H9 (cell line): Measurements from ENCODE around the gene SH2D3C. TPM values are rescaled to one million over a fixed set of nuclear protein-coding genes. Genes with fewer than 3 reads are reported as not detected.
A peak's percentile ranks its signal among the peaks of the same experiment; 100 is the strongest.

ENCODE experiments used
- DNase-seq: peaks from one replicate; pipeline ENCODE4 v3.0.0-alpha.2; 2017
- H2AFZ ChIP-seq: one replicate; pipeline ENCODE4 v1.6.1; 2013; ENCODE audit warnings: mild to moderate bottlenecking, low read length, control low read depth, moderate library complexity
- H2AK5ac ChIP-seq: 2 replicates; pipeline ENCODE4 v1.6.1; 2013; ENCODE audit warnings: low read length, control low read depth, mixed read lengths; ENCODE audit not compliant: insufficient read length
- H2BK120ac ChIP-seq: one replicate; pipeline ENCODE4 v1.6.1; 2013; ENCODE audit warnings: low read depth, mild to moderate bottlenecking, low read length, control low read depth, inconsistent platforms; ENCODE audit not compliant: poor library complexity, severe bottlenecking
- H2BK12ac ChIP-seq: 2 replicates; pipeline ENCODE4 v1.6.1; 2013; ENCODE audit warnings: low read length, control low read depth, mixed read lengths, low read depth; ENCODE audit not compliant: insufficient read length
- H2BK15ac ChIP-seq: 2 replicates; pipeline ENCODE4 v1.6.1; 2013; ENCODE audit warnings: low read depth, low read length, control low read depth
- H2BK20ac ChIP-seq: one replicate; pipeline ENCODE4 v1.6.1; 2013; ENCODE audit warnings: low read depth, mild to moderate bottlenecking, low read length, control low read depth, inconsistent platforms; ENCODE audit not compliant: poor library complexity, severe bottlenecking
- H2BK5ac ChIP-seq: 2 replicates; pipeline ENCODE4 v1.6.1; 2013; ENCODE audit warnings: low read length, control low read depth, mixed read lengths; ENCODE audit not compliant: insufficient read length
- H3K14ac ChIP-seq: 2 replicates; pipeline ENCODE4 v1.6.1; 2013; ENCODE audit warnings: low read length, control low read depth; ENCODE audit not compliant: insufficient read depth
- H3K18ac ChIP-seq: 2 replicates; pipeline ENCODE4 v1.6.1; 2013; ENCODE audit warnings: low read depth, mild to moderate bottlenecking, mixed read lengths, low read length, control low read depth; ENCODE audit not compliant: insufficient read length
- H3K23ac ChIP-seq: 2 replicates; pipeline ENCODE4 v1.6.1; 2013; ENCODE audit warnings: low read length, control low read depth, mixed read lengths, low read depth; ENCODE audit not compliant: insufficient read length
- H3K23me2 ChIP-seq: 2 replicates; pipeline ENCODE4 v1.6.1; 2013; ENCODE audit warnings: low read depth, mild to moderate bottlenecking, mixed read lengths, low read length, control low read depth; ENCODE audit not compliant: insufficient read length, poor library complexity, severe bottlenecking
- H3K27ac ChIP-seq: 2 replicates; pipeline ENCODE4 v1.5.1; 2013; ENCODE audit warnings: low read length, control low read depth, mixed read lengths, low read depth; ENCODE audit not compliant: insufficient read length
- H3K27me3 ChIP-seq: 2 replicates; pipeline ENCODE4 v1.6.1; 2013; ENCODE audit warnings: low read length, control low read depth, inconsistent platforms; ENCODE audit not compliant: insufficient read depth
- H3K4ac ChIP-seq: 2 replicates; pipeline ENCODE4 v1.6.1; 2013; ENCODE audit warnings: low read depth, mild to moderate bottlenecking, control low read depth, inconsistent platforms, low read length, moderate library complexity
- H3K4me1 ChIP-seq: 2 replicates; pipeline ENCODE4 v1.6.1; 2013; ENCODE audit warnings: low read length, control low read depth, inconsistent platforms; ENCODE audit not compliant: insufficient read depth
- H3K4me2 ChIP-seq: 2 replicates; pipeline ENCODE4 v1.6.1; 2013; ENCODE audit warnings: low read length, control low read depth, mixed read lengths; ENCODE audit not compliant: insufficient read length, insufficient read depth
- H3K56ac ChIP-seq: 2 replicates; pipeline ENCODE4 v1.6.1; 2013; ENCODE audit warnings: low read depth, mild to moderate bottlenecking, mixed read lengths, low read length, control low read depth; ENCODE audit not compliant: insufficient read length
- H3K79me1 ChIP-seq: 2 replicates; pipeline ENCODE4 v1.6.1; 2013; ENCODE audit warnings: low read depth, mild to moderate bottlenecking, moderate library complexity, low read length, control low read depth, inconsistent platforms; ENCODE audit not compliant: insufficient read depth, poor library complexity, severe bottlenecking
- H3K79me2 ChIP-seq: 2 replicates; pipeline ENCODE4 v1.6.1; 2013; ENCODE audit warnings: low read length, control low read depth, inconsistent platforms; ENCODE audit not compliant: insufficient read depth
- H3K9ac ChIP-seq: 2 replicates; pipeline ENCODE4 v1.6.1; 2013; ENCODE audit warnings: low read length, control low read depth, mixed read lengths; ENCODE audit not compliant: insufficient read length; ENCODE audit errors: extremely low read depth
- H3K9me3 ChIP-seq: one replicate; pipeline ENCODE4 v1.6.1; 2013; ENCODE audit warnings: low read depth, low read length, inconsistent platforms; ENCODE audit not compliant: control insufficient read depth
- H3T11ph ChIP-seq: one replicate; pipeline ENCODE4 v1.6.1; 2013; ENCODE audit warnings: mild to moderate bottlenecking, low read length, control low read depth, inconsistent platforms
- H4K20me1 ChIP-seq: one replicate; pipeline ENCODE4 v1.6.1; 2013; ENCODE audit not compliant: control insufficient read depth, insufficient read length, insufficient read depth
- H4K5ac ChIP-seq: 2 replicates; pipeline ENCODE4 v1.6.1; 2013; ENCODE audit warnings: low read depth, mild to moderate bottlenecking, mixed read lengths, low read length, control low read depth; ENCODE audit not compliant: insufficient read length
- H4K8ac ChIP-seq: replicated peaks from 2 replicates; pipeline ENCODE4 v1.6.1; 2013; ENCODE audit warnings: low read length, control low read depth, mixed read lengths, low read depth; ENCODE audit not compliant: insufficient read length
- H4K91ac ChIP-seq: 2 replicates; pipeline ENCODE4 v1.6.1; 2013; ENCODE audit warnings: low read depth, mild to moderate bottlenecking, moderate library complexity, mixed read lengths, low read length, control low read depth; ENCODE audit not compliant: insufficient read length
- H3K27ac Mint-ChIP-seq, 3 experiments: 2 replicates in 2 of 3; 3 replicates in 1 of 3; pipeline ENCODE4 v1.8.0; 2020 to 2021; ENCODE audit warnings: mixed read lengths in 3 of 3, mild to moderate bottlenecking in 1 of 3, moderate library complexity in 1 of 3
- H3K27me3 Mint-ChIP-seq: 2 replicates; pipeline ENCODE4 v1.8.0; 2021; ENCODE audit warnings: low read depth, mild to moderate bottlenecking, moderate library complexity, mixed read lengths
- H3K36me3 Mint-ChIP-seq, 3 experiments: 2 replicates in 2 of 3; 3 replicates in 1 of 3; pipeline ENCODE4 v1.8.0; 2020 to 2021; ENCODE audit warnings: low read depth in 3 of 3, mixed read lengths in 3 of 3; ENCODE audit not compliant: insufficient read depth in 1 of 3
- H3K4me1 Mint-ChIP-seq, 2 experiments: 2 replicates each; pipeline ENCODE4 v1.8.0; 2020; ENCODE audit warnings: mixed read lengths in 2 of 2
- H3K4me3 Mint-ChIP-seq, 2 experiments: 2 replicates in 1 of 2; 3 replicates in 1 of 2; pipeline ENCODE4 v1.8.0; 2020 to 2021; ENCODE audit warnings: mild to moderate bottlenecking in 2 of 2, mixed read lengths in 2 of 2, moderate library complexity in 1 of 2
- H3K9me3 Mint-ChIP-seq, 2 experiments: 2 replicates in 1 of 2; 3 replicates in 1 of 2; pipeline ENCODE4 v1.8.0; 2020; ENCODE audit warnings: mild to moderate bottlenecking in 2 of 2, mixed read lengths in 2 of 2, moderate library complexity in 1 of 2
- CTCF ChIP-seq: fragments of 200-600 bp; sonication (generic); conservative IDR thresholded peaks from 3 replicates; pipeline ENCODE4 v1.8.0; 2021; ENCODE audit warnings: antibody characterized with exemption, mild to moderate bottlenecking
- WGBS: extraction: QIAGEN DNeasy Blood & Tissue Kit; methylation state at CpG from one replicate; pipeline ENCODE4 v1.1.7; 2013; ENCODE audit warnings: missing lambda C conversion rate, low lambda C conversion rate, mixed read lengths; ENCODE audit not compliant: insufficient read length; ENCODE audit errors: extremely low coverage; 5-methylcytosine and 5-hydroxymethylcytosine counted together
- total RNA-seq: library from RNA; stranded (reverse); gene quantifications from 2 replicates; pipeline ENCODE4 v1.2.1, GENCODE V29; 2021

The SH2D3C gene
- total RNA-seq, 1 experiment from 2014 or later: 1.7 TPM

- Histone ChIP-seq H3K18ac (no peak overlapping the region), H3T11ph (no peak overlapping the region), H4K5ac (no peak overlapping the region), H3K14ac (no peak overlapping the region; the same call in 1 of the 2 replicates), H2BK120ac (no peak overlapping the region), H2BK20ac (no peak overlapping the region), H3K4ac (no peak overlapping the region), H2AFZ (no peak overlapping the region), H3K4me2 (no peak overlapping the region), H2BK12ac (no peak overlapping the region), H4K20me1 (no peaks in the 10 kb centered on the region), H3K23me2 (no peaks in the 10 kb centered on the region), H3K4me1 (no peaks in the 10 kb centered on the region), H3K56ac (no peak overlapping the region), H3K79me1 (no peaks in the 10 kb centered on the region), H2BK5ac (no peak overlapping the region), H3K23ac (no peak overlapping the region), H2AK5ac (no peak overlapping the region), H3K27me3 (no peaks in the 10 kb centered on the region), H4K8ac (no peak overlapping the region), H2BK15ac (no peak overlapping the region), H3K79me2 (no peaks in the 10 kb centered on the region), H3K9ac (no peak overlapping the region), H4K91ac (no peak overlapping the region), H3K27ac (no peak overlapping the region), H3K9me3 (no peaks in the 10 kb centered on the region)
- H3K36me3 Mint-ChIP-seq: no peaks in the 10 kb centered on the region; a peak in 1 of 7 replicates
- 0 out of 7 replicates have a peak overlapping the region, but pooled peaks of 1 of the 3 experiments have one; percentile 19 for H3K27ac Mint-ChIP-seq
- no peak overlapping the region for H3K4me3 Mint-ChIP-seq
- no peaks in the 10 kb centered on the region for H3K9me3 Mint-ChIP-seq
- H3K4me1 Mint-ChIP-seq: peaks cover 9 to 10% of the 10 kb centered on the region in 2 experiments
- H3K27me3 Mint-ChIP-seq: peaks cover 4% of the 10 kb centered on the region; the same call in 1 of the 2 replicates
- DNase-seq: no peak
- WGBS: no CpG with 5 or more reads among the region's 16 CpGs
- no peak for TF ChIP-seq CTCF
Measured at GRCh38 chr9:127731938-127732337, 46.5 kb downstream of the SH2D3C start.
